ENCODE data around the gene PARD3. TPM values are rescaled to one million over a fixed set of nuclear protein-coding genes. Genes with fewer than 3 reads are reported as not detected.

The PARD3 gene
- total RNA-seq, 1 experiment from 2014 or later, result 57.4 TPM

GRCh38 chr10:34655286-34656170 lies 159.6 kb downstream of the PARD3 start:
- ChIA-PET CTCF (interaction anchor here (0.5 to 1.0 kb wide), 3 partner anchors 17 to 652 kb away, joined by 3 to 7 read pairs (median 4); no protein-coding TSS in a partner anchor), POLR2A (ENCODE audit: unreplicated experiment) (no interaction called here)
- Histone ChIP-seq H3K9me2 (ENCODE audit: insufficient read depth) (no peaks in the 10 kb centered on the region), H3K27me3 (ENCODE audit: insufficient read depth, low read depth) (no peaks in the 10 kb centered on the region), H3K9me3 (ENCODE audit: insufficient read depth, low read depth) (no peaks in the 10 kb centered on the region), H4K20me1 (ENCODE audit: insufficient read depth) (0 out of 2 replicates have a peak, but pooled peaks cover 5% of the 10 kb centered on the region), H3K4me2 (no peak overlapping the region), H3F3A (ENCODE audit: insufficient read depth, low read depth) (peaks cover 4% of the 10 kb centered on the region; the same call in 1 of the 2 replicates), H3K79me2 (ENCODE audit: low read depth) (peaks cover 33% of the 10 kb centered on the region), H3K4me1 (replicated peaks; ENCODE audit: insufficient read depth) (peaks cover 7% of the 10 kb centered on the region; the same call in 1 of the 2 replicates), H3K36me3 (ENCODE audit: low read depth) (no peaks in the 10 kb centered on the region), H2AFZ (no peak overlapping the region), H3K4me3 (no peak overlapping the region), H3K27ac (no peak overlapping the region)
- intact Hi-C loops (cut with micrococcal nuclease; ENCODE audit: unreplicated experiment), result loop anchor here (1.0 to 5.0 kb wide), 2 partner anchors 161 to 372 kb away; no protein-coding TSS in a partner anchor
- TF ChIP-seq EZH2 (IDR thresholded peaks at IDR 0.05; ENCODE audit: low read depth), result no peak
- TF ChIP-seq, protein P1, sequence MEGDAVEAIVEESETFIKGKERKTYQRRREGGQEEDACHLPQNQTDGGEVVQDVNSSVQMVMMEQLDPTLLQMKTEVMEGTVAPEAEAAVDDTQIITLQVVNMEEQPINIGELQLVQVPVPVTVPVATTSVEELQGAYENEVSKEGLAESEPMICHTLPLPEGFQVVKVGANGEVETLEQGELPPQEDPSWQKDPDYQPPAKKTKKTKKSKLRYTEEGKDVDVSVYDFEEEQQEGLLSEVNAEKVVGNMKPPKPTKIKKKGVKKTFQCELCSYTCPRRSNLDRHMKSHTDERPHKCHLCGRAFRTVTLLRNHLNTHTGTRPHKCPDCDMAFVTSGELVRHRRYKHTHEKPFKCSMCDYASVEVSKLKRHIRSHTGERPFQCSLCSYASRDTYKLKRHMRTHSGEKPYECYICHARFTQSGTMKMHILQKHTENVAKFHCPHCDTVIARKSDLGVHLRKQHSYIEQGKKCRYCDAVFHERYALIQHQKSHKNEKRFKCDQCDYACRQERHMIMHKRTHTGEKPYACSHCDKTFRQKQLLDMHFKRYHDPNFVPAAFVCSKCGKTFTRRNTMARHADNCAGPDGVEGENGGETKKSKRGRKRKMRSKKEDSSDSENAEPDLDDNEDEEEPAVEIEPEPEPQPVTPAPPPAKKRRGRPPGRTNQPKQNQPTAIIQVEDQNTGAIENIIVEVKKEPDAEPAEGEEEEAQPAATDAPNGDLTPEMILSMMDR (conservative IDR thresholded peaks at IDR 0.05), result peak; percentile 79
- peak; percentile 46 to 50 for DNase-seq
- no TSS peak for BruUV-seq (replicated peaks)

DNA sequence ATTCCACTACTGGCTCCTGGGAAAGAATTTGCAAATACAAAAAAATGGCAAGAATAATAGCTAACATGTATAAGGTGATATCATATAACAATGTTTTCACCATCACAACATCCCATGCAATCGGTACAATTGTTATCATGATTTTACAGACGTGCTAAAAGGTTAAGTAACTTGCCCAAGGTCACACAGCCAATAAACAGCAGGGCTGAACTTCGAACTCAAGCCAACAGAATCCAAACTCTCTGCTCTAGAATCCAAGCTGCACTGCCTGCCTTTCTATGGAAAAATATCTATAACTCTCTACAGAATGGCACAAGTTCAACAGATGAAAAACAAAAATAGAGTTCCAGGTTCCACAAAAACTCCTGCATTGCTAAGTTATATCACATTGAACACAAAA lies 160.9 kb downstream of the PARD3 start:
- Histone ChIP-seq H3K79me2 (ENCODE audit: low read depth) (peaks cover 43% of the 10 kb centered on the region), H3K4me1 (replicated peaks; ENCODE audit: insufficient read depth) (peaks cover 7% of the 10 kb centered on the region; the same call in 1 of the 2 replicates), H2AFZ (no peak overlapping the region), H3K4me3 (no peak overlapping the region), H3F3A (ENCODE audit: insufficient read depth, low read depth) (peaks cover 4% of the 10 kb centered on the region; the same call in 1 of the 2 replicates), H3K9me3 (ENCODE audit: insufficient read depth, low read depth) (no peaks in the 10 kb centered on the region), H3K36me3 (ENCODE audit: low read depth) (no peaks in the 10 kb centered on the region), H3K27ac (no peak overlapping the region), H3K9me2 (ENCODE audit: insufficient read depth) (no peaks in the 10 kb centered on the region), H3K4me2 (no peak overlapping the region), H3K27me3 (ENCODE audit: insufficient read depth, low read depth) (no peaks in the 10 kb centered on the region), H4K20me1 (ENCODE audit: insufficient read depth) (0 out of 2 replicates have a peak, but pooled peaks cover 10% of the 10 kb centered on the region)
- POLR2A ChIA-PET (ENCODE audit: unreplicated experiment), result no interaction called here
- intact Hi-C loops (cut with micrococcal nuclease; ENCODE audit: unreplicated experiment), result no loop called here
- CTCF ChIA-PET, result interaction anchor here (0.6 kb wide), 1 partner anchor 284 kb away, joined by 9 read pairs; no protein-coding TSS in a partner anchor
- no TSS peak for BruUV-seq (replicated peaks)
- no peak for DNase-seq
- no peak for TF ChIP-seq EZH2 (IDR thresholded peaks at IDR 0.05; ENCODE audit: low read depth)
- TF ChIP-seq, protein P1 (conservative IDR thresholded peaks at IDR 0.05), result no peak

GRCh38 chr10:34653530-34653929 lies 161.6 kb downstream of the PARD3 start:
- H3K4me2 ChIP-seq, result no peak overlapping the region
- CTCF ChIA-PET, result interaction anchor here (0.6 kb wide), 1 partner anchor 119 kb away, joined by 4 read pairs; no protein-coding TSS in a partner anchor
- DNase-seq, result no peak
- 0 out of 2 replicates have a peak, but pooled peaks cover 10% of the 10 kb centered on the region for H4K20me1 ChIP-seq (ENCODE audit: insufficient read depth)
- intact Hi-C loops (cut with micrococcal nuclease; ENCODE audit: unreplicated experiment), result no loop called here
- H3F3A ChIP-seq (ENCODE audit: insufficient read depth, low read depth), result peaks cover 4% of the 10 kb centered on the region; the same call in 1 of the 2 replicates
- H2AFZ ChIP-seq, result no peak overlapping the region
- peaks cover 7% of the 10 kb centered on the region; the same call in 1 of the 2 replicates for H3K4me1 ChIP-seq (replicated peaks; ENCODE audit: insufficient read depth)
- no peaks in the 10 kb centered on the region for H3K9me3 ChIP-seq (ENCODE audit: insufficient read depth, low read depth)
- H3K9me2 ChIP-seq (ENCODE audit: insufficient read depth), result no peaks in the 10 kb centered on the region
- H3K36me3 ChIP-seq (ENCODE audit: low read depth), result no peaks in the 10 kb centered on the region
- POLR2A ChIA-PET (ENCODE audit: unreplicated experiment), result no interaction called here
- H3K4me3 ChIP-seq, result no peak overlapping the region
- no peaks in the 10 kb centered on the region for H3K27me3 ChIP-seq (ENCODE audit: insufficient read depth, low read depth)
- TF ChIP-seq, protein P1 (conservative IDR thresholded peaks at IDR 0.05), result no peak
- no peak for TF ChIP-seq EZH2 (IDR thresholded peaks at IDR 0.05; ENCODE audit: low read depth)
- peaks cover 45% of the 10 kb centered on the region for H3K79me2 ChIP-seq (ENCODE audit: low read depth)
- no TSS peak for BruUV-seq (replicated peaks)
- no peak overlapping the region for H3K27ac ChIP-seq
